Neutrophil (primary cell): ENCODE data around the gene FCER1A.
A peak's percentile ranks its signal among the peaks of the same experiment; 100 is the strongest.

ENCODE experiments used
- H3K27ac ChIP-seq: fragments of 200-600 bp; sonication (generic); 2 replicates; pipeline ENCODE4 v1.5.1; 2016; ENCODE audit warnings: mild to moderate bottlenecking, moderate library complexity
- H3K27me3 ChIP-seq: fragments of 200-600 bp; sonication (generic); 2 replicates; pipeline ENCODE4 v1.6.0; 2016; ENCODE audit warnings: mild to moderate bottlenecking
- H3K36me3 ChIP-seq: fragments of 200-600 bp; sonication (generic); 2 replicates; pipeline ENCODE4 v1.5.1; 2017
- H3K4me1 ChIP-seq, 2 experiments: fragments of 200-600 bp in 1 of 2; sonication (generic) in 1 of 2; 1 replicate in 1 of 2; 2 replicates in 1 of 2; pipeline versions ENCODE4 v1.5.1 to v1.6.1; 2013 to 2016; ENCODE audit warnings: low read depth in 1 of 2, low read length in 1 of 2, mild to moderate bottlenecking in 1 of 2, moderate library complexity in 1 of 2; ENCODE audit not compliant: control insufficient read depth in 1 of 2, insufficient read depth in 1 of 2
- H3K4me3 ChIP-seq, 2 experiments: fragments of 200-600 bp in 1 of 2; sonication (generic) in 1 of 2; 1 replicate in 1 of 2; 2 replicates in 1 of 2; pipeline ENCODE4 v1.5.1; 2013 to 2016; ENCODE audit warnings: low read depth in 1 of 2, low read length in 1 of 2, mild to moderate bottlenecking in 1 of 2, moderate library complexity in 1 of 2
- H3K9me3 ChIP-seq: fragments of 200-600 bp; sonication (generic); 2 replicates; pipeline ENCODE4 v1.5.1; 2016
- TF ChIP-seq, protein P1 (sequence below): fragments of 200-600 bp; sonication (generic); IDR thresholded peaks from 2 replicates; pipeline ENCODE4 v1.5.1; 2016; ENCODE audit warnings: antibody characterized with exemption

The FCER1A gene

DNA sequence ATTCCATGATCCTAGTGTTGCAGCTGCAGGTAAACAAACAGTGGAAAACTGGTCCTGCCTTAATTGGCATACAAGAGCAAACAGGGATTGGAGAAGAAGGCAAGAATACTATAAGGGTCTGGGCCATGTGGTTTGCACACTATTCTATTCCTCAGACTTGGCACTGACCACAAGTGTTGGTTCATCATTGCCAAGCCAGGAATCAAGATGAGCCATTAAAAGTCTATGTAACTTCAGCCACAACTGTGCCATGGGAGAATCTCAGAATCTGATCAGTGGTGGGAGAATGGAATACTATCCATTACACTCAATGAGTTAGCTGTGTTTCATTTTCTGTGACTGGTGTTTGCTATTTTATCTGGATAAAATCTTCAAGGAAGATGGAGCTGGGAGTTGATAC lies 26.2 kb upstream of the FCER1A start:
- Histone ChIP-seq H3K4me3 (no peak overlapping the region), H3K27ac (no peak overlapping the region), H3K9me3 (no peaks in the 10 kb centered on the region), H3K27me3 (no peaks in the 10 kb centered on the region), H3K4me1 (no peaks in the 10 kb centered on the region), H3K36me3 (no peaks in the 10 kb centered on the region)
- TF ChIP-seq, protein P1, sequence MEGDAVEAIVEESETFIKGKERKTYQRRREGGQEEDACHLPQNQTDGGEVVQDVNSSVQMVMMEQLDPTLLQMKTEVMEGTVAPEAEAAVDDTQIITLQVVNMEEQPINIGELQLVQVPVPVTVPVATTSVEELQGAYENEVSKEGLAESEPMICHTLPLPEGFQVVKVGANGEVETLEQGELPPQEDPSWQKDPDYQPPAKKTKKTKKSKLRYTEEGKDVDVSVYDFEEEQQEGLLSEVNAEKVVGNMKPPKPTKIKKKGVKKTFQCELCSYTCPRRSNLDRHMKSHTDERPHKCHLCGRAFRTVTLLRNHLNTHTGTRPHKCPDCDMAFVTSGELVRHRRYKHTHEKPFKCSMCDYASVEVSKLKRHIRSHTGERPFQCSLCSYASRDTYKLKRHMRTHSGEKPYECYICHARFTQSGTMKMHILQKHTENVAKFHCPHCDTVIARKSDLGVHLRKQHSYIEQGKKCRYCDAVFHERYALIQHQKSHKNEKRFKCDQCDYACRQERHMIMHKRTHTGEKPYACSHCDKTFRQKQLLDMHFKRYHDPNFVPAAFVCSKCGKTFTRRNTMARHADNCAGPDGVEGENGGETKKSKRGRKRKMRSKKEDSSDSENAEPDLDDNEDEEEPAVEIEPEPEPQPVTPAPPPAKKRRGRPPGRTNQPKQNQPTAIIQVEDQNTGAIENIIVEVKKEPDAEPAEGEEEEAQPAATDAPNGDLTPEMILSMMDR: no peak

GRCh38 chr1:159279773-159280172 lies 22.4 kb upstream of the FCER1A start:
- no peak overlapping the region for H3K27ac ChIP-seq
- H3K4me1 ChIP-seq: no peaks in the 10 kb centered on the region
- H3K9me3 ChIP-seq: no peaks in the 10 kb centered on the region
- TF ChIP-seq, protein P1: no peak
- H3K4me3 ChIP-seq: no peak overlapping the region
- peaks cover 4% of the 10 kb centered on the region for H3K27me3 ChIP-seq
- no peaks in the 10 kb centered on the region for H3K36me3 ChIP-seq

GRCh38 chr1:159282118-159282517 lies 20.0 kb upstream of the FCER1A start:
- TF ChIP-seq, protein P1: no peak
- Histone ChIP-seq H3K4me1 (no peaks in the 10 kb centered on the region), H3K27ac (no peak overlapping the region), H3K27me3 (peaks cover 4% of the 10 kb centered on the region), H3K36me3 (no peaks in the 10 kb centered on the region), H3K9me3 (no peaks in the 10 kb centered on the region), H3K4me3 (no peak overlapping the region)

DNA sequence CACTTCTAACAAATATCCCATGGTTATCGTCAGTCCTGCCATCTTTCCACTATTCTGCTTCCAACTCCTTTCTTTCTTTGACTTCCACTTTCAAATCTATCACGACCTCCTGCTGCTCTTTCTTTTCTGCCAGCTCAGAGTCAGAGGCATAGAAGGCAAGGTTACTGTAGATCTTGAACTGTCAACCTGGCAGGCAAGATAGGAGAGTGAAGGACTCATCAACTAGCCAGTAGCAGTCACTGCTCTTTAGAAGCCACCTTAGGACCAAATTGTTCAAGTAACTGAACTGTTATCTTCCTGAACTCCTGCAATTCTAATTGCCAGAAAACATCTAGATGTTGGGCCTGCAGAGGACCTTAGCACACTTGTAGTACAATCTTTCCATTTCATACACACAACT lies 13.1 kb upstream of the FCER1A start:
- Histone ChIP-seq H3K9me3 (no peaks in the 10 kb centered on the region), H3K4me1 (peaks cover 4 to 22% of the 10 kb centered on the region in 2 experiments), H3K27me3 (peaks cover 12% of the 10 kb centered on the region), H3K27ac (no peak overlapping the region), H3K4me3 (no peak overlapping the region), H3K36me3 (no peaks in the 10 kb centered on the region)
- TF ChIP-seq, protein P1: no peak

GRCh38 chr1:159291424-159291823 lies 10.7 kb upstream of the FCER1A start:
- Histone ChIP-seq H3K27ac (peak overlapping the region; percentile 32), H3K4me1 (peaks cover 4 to 22% of the 10 kb centered on the region in 2 experiments), H3K36me3 (no peaks in the 10 kb centered on the region), H3K9me3 (no peaks in the 10 kb centered on the region), H3K27me3 (peaks cover 12% of the 10 kb centered on the region), H3K4me3 (no peak overlapping the region)
- TF ChIP-seq, protein P1: no peak
